HepG2 (cell line): ENCODE measurements around the gene PLEKHG5. TPM values are rescaled to one million over a fixed set of nuclear protein-coding genes. Genes with fewer than 3 reads are reported as not detected.

ENCODE experiments used
- BORCS8-MEF2B ChIP-seq: sonication (generic); formaldehyde crosslinking; IDR thresholded peaks from 2 replicates; pipeline ENCODE4 v1.8.0; 2022; ENCODE audit warnings: mild to moderate bottlenecking, missing genetic modification reagents
- EHMT2 ChIP-seq: fragments of 200-600 bp; sonication (generic); IDR thresholded peaks from 2 replicates; pipeline ENCODE4 v1.7.0; 2017; ENCODE audit warnings: antibody characterized with exemption, low read depth, low read length, borderline replicate concordance
- EP300 ChIP-seq, 3 experiments: sonication (generic) in 1 of 3; formaldehyde crosslinking in 1 of 3; IDR thresholded peaks; 2 replicates each; pipeline versions ENCODE4 v1.5.1 to v1.6.1; 2011 to 2020; ENCODE audit warnings: low read depth in 2 of 3, low read length in 2 of 3, borderline replicate concordance in 1 of 3, improper control_type of control experiment in 1 of 3, mild to moderate bottlenecking in 1 of 3, missing genetic modification reagents in 1 of 3, moderate library complexity in 1 of 3
- GTF2F1 ChIP-seq: fragments of 150-350 bp; IDR thresholded peaks from 2 replicates; pipeline ENCODE4 v1.6.1; 2014; ENCODE audit warnings: low read length
- MAFG ChIP-seq: sonication (generic); formaldehyde crosslinking; IDR thresholded peaks from 2 replicates; pipeline ENCODE4 v1.5.1; 2020; ENCODE audit warnings: mild to moderate bottlenecking, missing genetic modification reagents
- MED1 ChIP-seq: sonication (generic); formaldehyde crosslinking; IDR thresholded peaks from 2 replicates; pipeline ENCODE4 v1.4.0; 2020; ENCODE audit warnings: missing genetic modification reagents
- NR1H2 ChIP-seq: sonication (generic); formaldehyde crosslinking; IDR thresholded peaks from 2 replicates; pipeline ENCODE4 v1.8.1; 2022; ENCODE audit warnings: low read depth, missing genetic modification reagents, borderline replicate concordance
- NRL ChIP-seq: sonication (generic); formaldehyde crosslinking; IDR thresholded peaks from 2 replicates; pipeline ENCODE4 v1.5.0; 2020; ENCODE audit warnings: missing genetic modification reagents, mild to moderate bottlenecking, moderate library complexity, borderline replicate concordance
- ONECUT2 ChIP-seq: sonication (generic); formaldehyde crosslinking; IDR thresholded peaks from 2 replicates; pipeline ENCODE4 v1.4.0; 2020; ENCODE audit warnings: missing genetic modification reagents
- RBM22 ChIP-seq: fragments of 200-400 bp; formaldehyde crosslinking; optimal IDR thresholded peaks from 2 replicates; pipeline ENCODE3; 2017; ENCODE audit warnings: mild to moderate bottlenecking, low read length, moderate library complexity
- REPIN1 ChIP-seq: sonication (generic); formaldehyde crosslinking; IDR thresholded peaks from 2 replicates; pipeline ENCODE4 v1.8.0; 2022; ENCODE audit warnings: missing genetic modification reagents, low read depth, mild to moderate bottlenecking, borderline replicate concordance
- RFXAP ChIP-seq: sonication (generic); formaldehyde crosslinking; IDR thresholded peaks from 2 replicates; pipeline ENCODE4 v1.4.0; 2020; ENCODE audit warnings: missing genetic modification reagents, borderline replicate concordance
- SMAD3 ChIP-seq: sonication (generic); formaldehyde crosslinking; IDR thresholded peaks from 2 replicates; pipeline ENCODE4 v1.4.0; 2020; ENCODE audit warnings: missing genetic modification reagents
- THYN1 ChIP-seq: sonication (generic); formaldehyde crosslinking; IDR thresholded peaks from 2 replicates; pipeline ENCODE4 v1.8.1; 2023; ENCODE audit warnings: low read depth, mild to moderate bottlenecking, moderate library complexity, missing genetic modification reagents, borderline replicate concordance
- ZBTB14 ChIP-seq: sonication (generic); formaldehyde crosslinking; IDR thresholded peaks from 2 replicates; pipeline ENCODE4 v1.4.0; 2020; ENCODE audit warnings: missing genetic modification reagents
- ZBTB33 ChIP-seq: sonication (generic); formaldehyde crosslinking; IDR thresholded peaks from 2 replicates; pipeline ENCODE4 v1.4.0; 2020; ENCODE audit warnings: missing genetic modification reagents
- ZBTB43 ChIP-seq: sonication (generic); formaldehyde crosslinking; conservative IDR thresholded peaks from 2 replicates; pipeline ENCODE4 v1.4.0; 2020; ENCODE audit warnings: missing genetic modification reagents
- ZEB1 ChIP-seq: IDR thresholded peaks from 2 replicates; pipeline ENCODE4 v1.6.1; 2012; ENCODE audit warnings: mild to moderate bottlenecking, low read depth, inconsistent platforms; ENCODE audit not compliant: insufficient replicate concordance
- ZMYM4 ChIP-seq: sonication (generic); formaldehyde crosslinking; IDR thresholded peaks from 2 replicates; pipeline ENCODE4 v1.8.1; 2023; ENCODE audit warnings: mild to moderate bottlenecking, missing genetic modification reagents
- ZNF234 ChIP-seq: sonication (generic); formaldehyde crosslinking; conservative IDR thresholded peaks from 2 replicates; pipeline ENCODE4 v1.5.1; 2020; ENCODE audit warnings: mild to moderate bottlenecking, missing genetic modification reagents
- ZNF3 ChIP-seq: IDR thresholded peaks from 2 replicates; pipeline ENCODE4 v1.7.0; 2017; ENCODE audit warnings: inconsistent platforms
- ZNF382 ChIP-seq: sonication (generic); formaldehyde crosslinking; IDR thresholded peaks from 2 replicates; pipeline ENCODE4 v1.5.0; 2020; ENCODE audit warnings: missing genetic modification reagents, mild to moderate bottlenecking, borderline replicate concordance
- ZNF556 ChIP-seq: sonication (generic); formaldehyde crosslinking; IDR thresholded peaks from 2 replicates; pipeline ENCODE4 v1.4.0; 2020; ENCODE audit warnings: mild to moderate bottlenecking, missing genetic modification reagents, borderline replicate concordance
- ZNF569 ChIP-seq: sonication (generic); formaldehyde crosslinking; IDR thresholded peaks from 2 replicates; pipeline ENCODE4 v1.5.0; 2020; ENCODE audit warnings: mild to moderate bottlenecking, missing genetic modification reagents, moderate library complexity, borderline replicate concordance
- ZNF775 ChIP-seq: sonication (generic); formaldehyde crosslinking; IDR thresholded peaks from 2 replicates; pipeline ENCODE4 v1.4.0; 2020; ENCODE audit warnings: missing genetic modification reagents, mild to moderate bottlenecking, moderate library complexity, borderline replicate concordance
- polyA plus RNA-seq, 8 experiments: library from polyadenylated mRNA; depleted of rRNA in 3 of 8; stranded (reverse) in 7 of 8; unstranded in 1 of 8; fragments of >200 nt; fragmentation: Illumina TruSeq in 4 of 8; extraction: Trizol in 4 of 8; gene quantifications; 2 replicates each; pipeline versions ENCODE4 v1.2.1 to v1.2.3, GENCODE V29; 2011 to 2016; ENCODE audit warnings: low read depth in 4 of 8, missing spikeins in 1 of 8, mixed read lengths in 1 of 8; ENCODE audit not compliant: insufficient read depth in 1 of 8
- total RNA-seq, 5 experiments: library from RNA; depleted of rRNA; stranded (reverse); fragments of >200 nt; fragmentation: Illumina TruSeq; extraction: Trizol; gene quantifications; 2 replicates each; pipeline ENCODE4 v1.2.3, GENCODE V29; 2016; ENCODE audit warnings: low read depth in 1 of 5

The PLEKHG5 gene
- total and polyA plus RNA-seq, 2 of the 13 experiments (the other 11 are each of a cell fraction or from before 2014, with no cell fraction given), result 1.9 to 3.5 TPM

GRCh38 chr1:6448749-6449631, 42.5 kb downstream of the PLEKHG5 start (continued):
- no peak for TF ChIP-seq SMAD3
- no peak for TF ChIP-seq ZNF569 (CRISPR knock-in tag)
- no peak for TF ChIP-seq ZNF3 (CRISPR knock-in tag)
- TF ChIP-seq EP300 (IDR thresholded peaks at IDR 0.05; ENCODE audit: low read depth in 2 of 2, low read length in 2 of 2), result no peak
- no peak for TF ChIP-seq EP300 (CRISPR knock-in tag; IDR thresholded peaks at IDR 0.05; ENCODE audit: borderline replicate concordance)
- no peak for TF ChIP-seq MAFG
- no peak for TF ChIP-seq ONECUT2 (CRISPR knock-in tag)
- no peak for TF ChIP-seq EHMT2
- TF ChIP-seq ZBTB33 (CRISPR knock-in tag), result no peak
- TF ChIP-seq ZBTB14 (CRISPR knock-in tag), result no peak
- no peak for TF ChIP-seq RBM22
- TF ChIP-seq MED1 (CRISPR knock-in tag), result no peak
- TF ChIP-seq BORCS8-MEF2B (CRISPR knock-in tag), result no peak
- no peak for TF ChIP-seq ZBTB43 (CRISPR knock-in tag)
- TF ChIP-seq ZEB1, result no peak
- no peak for TF ChIP-seq REPIN1
- TF ChIP-seq NR1H2 (CRISPR knock-in tag), result no peak
- no peak for TF ChIP-seq THYN1 (CRISPR knock-in tag)
- no peak for TF ChIP-seq ZMYM4 (CRISPR knock-in tag)
- TF ChIP-seq ZNF382 (CRISPR knock-in tag), result no peak
- no peak for TF ChIP-seq GTF2F1
- 0 out of 2 replicates have a peak, but pooled peaks have one; percentile 32 for TF ChIP-seq RFXAP (CRISPR knock-in tag)
- TF ChIP-seq ZNF234 (CRISPR knock-in tag), result no peak
- TF ChIP-seq ZNF556 (CRISPR knock-in tag), result peak; percentile 31; the same call in 1 of the 2 replicates
- no peak for TF ChIP-seq ZNF775
- no peak for TF ChIP-seq NRL
